ENCODE measurements around the gene ZNF503. TPM values are rescaled to one million over a fixed set of nuclear protein-coding genes. Genes with fewer than 3 reads are reported as not detected.

The ZNF503 gene
- polyA plus RNA-seq, 2 of the 4 experiments (the other 2 are of a cell fraction), result 0.54 to 12.8 TPM

DNA sequence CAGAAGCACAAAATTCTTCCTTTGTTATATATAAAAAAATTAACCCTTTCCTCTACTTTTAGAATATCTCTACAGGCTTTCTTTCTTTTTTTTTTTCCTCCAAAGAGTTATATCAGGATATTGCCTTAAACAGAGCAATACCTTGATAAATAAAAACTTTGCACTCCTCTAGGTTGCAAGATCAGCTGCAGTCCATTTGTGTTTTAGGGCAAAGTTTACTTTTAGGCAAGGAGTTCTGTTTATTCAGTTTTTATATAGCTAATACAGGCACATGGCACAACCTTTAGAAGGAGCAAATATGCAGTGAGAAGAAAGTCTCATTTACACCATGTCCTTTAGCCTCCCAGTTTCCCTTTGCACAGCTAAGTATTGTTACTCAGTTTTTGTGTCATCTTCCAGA is 40.1 kb upstream of the ZNF503 start (continued):
- TF ChIP-seq, protein P1, sequence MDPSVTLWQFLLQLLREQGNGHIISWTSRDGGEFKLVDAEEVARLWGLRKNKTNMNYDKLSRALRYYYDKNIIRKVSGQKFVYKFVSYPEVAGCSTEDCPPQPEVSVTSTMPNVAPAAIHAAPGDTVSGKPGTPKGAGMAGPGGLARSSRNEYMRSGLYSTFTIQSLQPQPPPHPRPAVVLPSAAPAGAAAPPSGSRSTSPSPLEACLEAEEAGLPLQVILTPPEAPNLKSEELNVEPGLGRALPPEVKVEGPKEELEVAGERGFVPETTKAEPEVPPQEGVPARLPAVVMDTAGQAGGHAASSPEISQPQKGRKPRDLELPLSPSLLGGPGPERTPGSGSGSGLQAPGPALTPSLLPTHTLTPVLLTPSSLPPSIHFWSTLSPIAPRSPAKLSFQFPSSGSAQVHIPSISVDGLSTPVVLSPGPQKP (IDR thresholded peaks at IDR 0.05; ENCODE audit: low read depth, low read length), result no peak
- TF ChIP-seq SREBF2 (IDR thresholded peaks at IDR 0.05), result no peak
- no peak for TF ChIP-seq POLR2AphosphoS2 (conservative IDR thresholded peaks at IDR 0.05; ENCODE audit: low read length)
- no peak for TF ChIP-seq ZSCAN20 (CRISPR knock-in tag; IDR thresholded peaks at IDR 0.05)

DNA sequence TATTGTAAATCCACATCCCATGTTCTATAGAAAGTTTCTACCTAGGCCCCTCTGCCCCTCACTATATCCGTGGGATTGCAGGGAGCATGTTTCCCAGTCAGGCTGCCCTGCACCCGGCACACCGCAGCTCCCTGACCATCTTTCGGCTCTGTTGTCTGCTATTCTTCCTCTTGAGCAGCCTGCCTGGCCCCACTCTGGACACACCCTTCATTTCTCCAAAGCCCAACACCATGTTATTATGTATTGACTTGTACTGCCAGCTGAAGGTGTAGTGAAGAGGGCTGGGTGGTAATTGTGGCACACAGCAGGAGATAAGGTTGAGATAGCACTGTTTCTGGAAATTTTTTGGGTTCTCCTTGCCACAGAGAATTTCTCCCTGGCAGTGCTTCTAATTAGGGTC is 39.6 kb upstream of the ZNF503 start:
- WGBS (ENCODE audit: missing lambda C conversion rate), result 79% methylated on average over 4 of the region's 4 CpGs
- ChIA-PET POLR2A (interaction anchor here (0.8 kb wide), 1 partner anchor 39 kb away, joined by 3 read pairs; no protein-coding TSS in a partner anchor), CTCF (interaction anchor here (0.6 to 1.2 kb wide), 3 partner anchors 10 to 27 kb away, joined by 3 read pairs; no protein-coding TSS in a partner anchor)
- Histone ChIP-seq H3K4me2 (no peak overlapping the region), H3K9me3 (peaks cover 23% of the 10 kb centered on the region), H3K4me3 (no peak overlapping the region), H3K27ac (no peak overlapping the region), H3K4me1 (no peaks in the 10 kb centered on the region)
- DNase-seq (ENCODE audit: low read depth in 1 of 2, low spot score in 1 of 2), result no peak
- TF ChIP-seq CHD4 (IDR thresholded peaks at IDR 0.05; ENCODE audit: borderline replicate concordance), result no peak
- TF ChIP-seq ZSCAN20 (CRISPR knock-in tag; IDR thresholded peaks at IDR 0.05), result no peak
- no peak for TF ChIP-seq FOSL2 (IDR thresholded peaks at IDR 0.05)
- TF ChIP-seq FOSL2 (CRISPR knock-in tag; IDR thresholded peaks at IDR 0.05), result no peak
- no peak for TF ChIP-seq HOXB5 (CRISPR knock-in tag; IDR thresholded peaks at IDR 0.05)
- no peak for TF ChIP-seq TFCP2L1 (CRISPR knock-in tag; IDR thresholded peaks at IDR 0.05)
- no peak for TF ChIP-seq JUNB (IDR thresholded peaks at IDR 0.05)
- TF ChIP-seq BHLHE40 (IDR thresholded peaks at IDR 0.05; ENCODE audit: low read depth, low read length), result no peak
- TF ChIP-seq HEYL (CRISPR knock-in tag; IDR thresholded peaks at IDR 0.05), result no peak
- no peak for TF ChIP-seq GATA3 (IDR thresholded peaks at IDR 0.05; ENCODE audit: borderline replicate concordance)
- TF ChIP-seq MAX (IDR thresholded peaks at IDR 0.05), result no peak
- TF ChIP-seq ZC3H11A (IDR thresholded peaks at IDR 0.05), result no peak
- TF ChIP-seq EHMT2 (IDR thresholded peaks at IDR 0.05; ENCODE audit: low read depth), result no peak
- no peak for ATAC-seq
- no peak for FAIRE-seq

- no peak for ATAC-seq
- no peak for DNase-seq (ENCODE audit: low read depth in 1 of 2, low spot score in 1 of 2)
- Histone ChIP-seq H3K27ac (no peak overlapping the region), H3K4me3 (no peak overlapping the region), H3K4me1 (no peaks in the 10 kb centered on the region), H3K4me2 (no peak overlapping the region), H3K9me3 (peaks cover 20% of the 10 kb centered on the region)
- TF ChIP-seq POLR2AphosphoS2 (conservative IDR thresholded peaks at IDR 0.05; ENCODE audit: low read length), result no peak
- TF ChIP-seq MAZ (IDR thresholded peaks at IDR 0.05; ENCODE audit: borderline replicate concordance, low read depth, low read length), result no peak
- no peak for TF ChIP-seq MAX (IDR thresholded peaks at IDR 0.05)
- TF ChIP-seq ESRRA (IDR thresholded peaks at IDR 0.05; ENCODE audit: borderline replicate concordance, low read length), result no peak
- TF ChIP-seq JUN (IDR thresholded peaks at IDR 0.05), result no peak
- no peak for TF ChIP-seq CBX2 (IDR thresholded peaks at IDR 0.05; ENCODE audit: borderline replicate concordance, low read depth)
- TF ChIP-seq, protein P2, sequence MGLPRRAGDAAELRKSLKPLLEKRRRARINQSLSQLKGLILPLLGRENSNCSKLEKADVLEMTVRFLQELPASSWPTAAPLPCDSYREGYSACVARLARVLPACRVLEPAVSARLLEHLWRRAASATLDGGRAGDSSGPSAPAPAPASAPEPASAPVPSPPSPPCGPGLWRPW (IDR thresholded peaks at IDR 0.05), result no peak
- TF ChIP-seq KDM1A (IDR thresholded peaks at IDR 0.05; ENCODE audit: low read depth), result no peak
- TF ChIP-seq BHLHE40 (IDR thresholded peaks at IDR 0.05; ENCODE audit: low read depth, low read length), result no peak
- ChIA-PET CTCF (interaction anchor here (1.2 to 1.6 kb wide), 2 partner anchors 10 to 11 kb away, joined by 3 to 6 read pairs; no protein-coding TSS in a partner anchor), POLR2A (interaction anchor here (0.6 to 0.7 kb wide), 2 partner anchors 8 to 822 kb away, joined by 3 read pairs; no protein-coding TSS in a partner anchor)
- FAIRE-seq, result no peak
- WGBS (ENCODE audit: missing lambda C conversion rate), result 77% methylated on average over 4 of the region's 4 CpGs
These were observed 38.8 kb upstream of the ZNF503 start for GRCh38 chr10:75440271-75440793.

Measured in A549 (cell line).